ENCODE data around the gene LAMB3. TPM values are rescaled to one million over a fixed set of nuclear protein-coding genes. Genes with fewer than 3 reads are reported as not detected.

LAMB3 gene
- total RNA-seq, 2 donors from 2014 or later, result 92.5 to 110 TPM

- H3K9ac ChIP-seq (ENCODE audit: low read depth in 2 of 2, low read length in 2 of 2), result peak overlapping the region in 1 of 2 donors; percentile 67
- no peaks in the 10 kb centered on the region for H3K36me3 ChIP-seq
- DNase-seq, result peak; percentile 79
- H3K27me3 ChIP-seq, result no peaks in the 10 kb centered on the region
- no peaks in the 10 kb centered on the region for H3K9me3 ChIP-seq
- no peak overlapping the region for H3K4me3 ChIP-seq
- peak overlapping the region; percentile 70 for H3K27ac ChIP-seq
- intact Hi-C loops (cut with DNase I), result no loop called here
- TF ChIP-seq CTCF (IDR thresholded peaks at IDR 0.05), result no peak
- peaks cover 25% of the 10 kb centered on the region for H3K4me1 ChIP-seq
Measured at GRCh38 chr1:209642816-209643215, 9.4 kb downstream of the LAMB3 start.

GRCh38 chr1:209641832-209642172 lies 10.4 kb downstream of the LAMB3 start:
- TF ChIP-seq CTCF (IDR thresholded peaks at IDR 0.05), result no peak
- H3K4me1 ChIP-seq, result peaks cover 25% of the 10 kb centered on the region
- peak overlapping the region; percentile 57 for H3K27ac ChIP-seq
- H3K27me3 ChIP-seq, result no peaks in the 10 kb centered on the region
- no peaks in the 10 kb centered on the region for H3K36me3 ChIP-seq
- no peaks in the 10 kb centered on the region for H3K9me3 ChIP-seq
- intact Hi-C loops (cut with DNase I), result no loop called here
- H3K4me3 ChIP-seq, result no peak overlapping the region
- DNase-seq, result peak; percentile 68
- no peak overlapping the region for H3K9ac ChIP-seq (ENCODE audit: low read depth in 2 of 2, low read length in 2 of 2)

DNA sequence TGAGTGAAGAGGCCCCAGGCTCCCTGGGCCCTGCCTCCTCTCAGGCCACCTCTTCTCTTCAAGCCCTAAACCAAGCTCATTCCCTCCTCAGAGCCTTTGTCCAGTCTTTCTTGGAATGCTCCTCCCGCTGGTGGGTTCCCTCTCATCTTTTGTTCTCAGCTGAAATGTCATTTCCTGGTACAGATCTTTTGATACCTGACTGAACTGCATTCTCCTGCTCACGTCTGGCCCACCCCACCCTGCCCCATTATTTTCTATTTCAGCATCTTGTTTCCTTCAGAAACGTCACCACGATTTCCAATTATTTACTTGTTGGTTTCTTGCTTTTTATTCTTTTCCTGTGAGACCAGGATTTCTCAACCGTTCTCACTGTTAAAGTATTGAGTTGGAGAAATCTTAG lies 16.4 kb downstream of the LAMB3 start:
- DNase-seq, result no peak
- Histone ChIP-seq H3K4me1 (no peaks in the 10 kb centered on the region), H3K27ac (no peak overlapping the region), H3K4me3 (no peak overlapping the region), H3K27me3 (no peaks in the 10 kb centered on the region), H3K9me3 (no peaks in the 10 kb centered on the region), H3K9ac (ENCODE audit: low read depth in 2 of 2, low read length in 2 of 2) (no peak overlapping the region), H3K36me3 (no peaks in the 10 kb centered on the region)
- intact Hi-C loops (cut with DNase I), result no loop called here
- TF ChIP-seq CTCF (IDR thresholded peaks at IDR 0.05), result no peak

DNA sequence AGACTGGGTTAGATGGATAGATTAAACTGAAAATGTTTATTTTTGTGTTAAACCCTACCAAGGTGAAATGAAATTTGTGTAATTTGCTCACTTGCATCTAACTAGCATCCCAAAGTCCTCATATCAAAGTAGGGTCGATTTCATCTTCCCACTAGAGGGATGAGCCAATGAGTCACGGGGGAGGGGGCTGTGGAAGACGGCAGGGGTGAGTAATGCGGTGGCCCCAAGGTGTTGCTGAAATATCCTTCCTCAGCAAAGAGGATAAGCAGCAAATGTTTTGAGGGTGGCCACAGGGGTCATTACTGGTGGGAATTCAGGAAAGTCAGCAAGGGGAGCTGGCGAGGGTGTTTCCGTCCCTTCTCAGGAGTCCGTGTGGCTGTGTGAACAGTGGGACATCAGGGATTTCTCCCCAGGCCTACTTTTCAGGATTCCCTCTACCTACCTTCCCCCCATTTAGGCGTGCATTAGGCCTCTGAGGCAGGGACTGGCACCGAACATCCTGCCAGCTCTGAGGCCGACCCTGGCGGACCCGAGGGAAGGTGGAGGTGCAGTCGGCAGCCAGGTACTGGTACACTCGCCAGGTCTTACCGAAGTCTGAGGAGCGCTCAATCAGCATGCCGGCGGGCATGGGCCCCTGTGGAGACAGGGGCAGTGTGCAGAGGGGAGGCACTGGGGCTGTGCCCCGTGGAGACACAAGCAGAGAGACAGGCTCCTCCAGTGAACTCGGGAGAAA lies 18.1 kb downstream of the LAMB3 start:
- no peak for DNase-seq
- Histone ChIP-seq H3K27ac (no peak overlapping the region), H3K4me1 (no peaks in the 10 kb centered on the region), H3K27me3 (no peaks in the 10 kb centered on the region), H3K9me3 (no peaks in the 10 kb centered on the region), H3K36me3 (no peaks in the 10 kb centered on the region), H3K9ac (ENCODE audit: low read depth in 2 of 2, low read length in 2 of 2) (no peak overlapping the region), H3K4me3 (no peak overlapping the region)
- no peak for TF ChIP-seq CTCF (IDR thresholded peaks at IDR 0.05)
- intact Hi-C loops (cut with DNase I), result no loop called here

DNA sequence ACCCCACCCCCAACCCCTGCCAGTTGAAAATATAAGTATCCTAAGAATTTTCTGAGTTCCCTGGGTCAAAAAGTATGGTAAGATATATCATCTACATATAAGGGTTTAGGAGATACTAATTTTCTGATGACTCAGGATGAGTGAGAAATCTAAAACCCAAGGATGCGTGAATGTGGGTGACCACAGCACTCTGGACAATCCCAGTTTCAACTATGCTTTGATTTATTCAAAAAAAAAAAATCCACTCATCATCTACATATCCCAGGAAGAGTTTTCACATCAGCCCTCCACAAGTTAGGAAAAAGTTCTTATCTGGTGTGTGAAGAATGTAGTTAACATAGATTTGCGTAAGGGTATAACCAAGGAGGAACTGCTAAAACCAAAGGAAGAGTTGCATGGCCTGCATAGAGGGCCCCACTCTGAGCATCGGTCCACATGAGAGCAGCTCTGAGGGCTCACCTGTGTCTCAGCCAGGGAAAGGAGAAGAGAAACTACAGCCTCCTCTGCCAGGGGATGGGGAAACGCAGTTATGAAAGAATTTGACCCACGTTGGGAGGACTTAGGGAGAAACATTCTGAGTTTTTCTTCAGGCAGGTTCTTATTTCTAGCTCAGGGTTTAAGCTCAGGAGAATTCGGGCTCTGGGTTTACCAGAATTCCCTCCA lies 18.8 kb downstream of the LAMB3 start:
- H3K4me3 ChIP-seq, result no peak overlapping the region
- no peaks in the 10 kb centered on the region for H3K27me3 ChIP-seq
- H3K9ac ChIP-seq (ENCODE audit: low read depth in 2 of 2, low read length in 2 of 2), result no peak overlapping the region
- H3K36me3 ChIP-seq, result no peaks in the 10 kb centered on the region
- TF ChIP-seq CTCF (IDR thresholded peaks at IDR 0.05), result no peak
- H3K4me1 ChIP-seq, result no peaks in the 10 kb centered on the region
- no peak for DNase-seq
- H3K27ac ChIP-seq, result no peak overlapping the region
- H3K9me3 ChIP-seq, result no peaks in the 10 kb centered on the region
- intact Hi-C loops (cut with DNase I), result no loop called here

Data from colonic mucosa (tissue), 4 donors.